T-helper 17 cell (primary cell): ENCODE data around the gene TOPBP1. TPM values are rescaled to one million over a fixed set of nuclear protein-coding genes. Genes with fewer than 3 reads are reported as not detected.

ENCODE experiments used
- ATAC-seq: fragments of 150-1000 bp; cut with Tn5 transposase; 2 replicates; pipeline ENCODE4 v1.10.0; 2021; ENCODE audit warnings: mild to moderate bottlenecking, moderate library complexity
- DNase-seq, 3 donors: peaks; one replicate each; pipeline versions ENCODE4 v3.0.0 to v3.0.0-alpha.2; 2020 to 2021
- H3K9me3 ChIP-seq: one replicate; pipeline ENCODE4 v1.7.0; 2013; ENCODE audit warnings: low read length, mild to moderate bottlenecking; ENCODE audit not compliant: control insufficient read depth, poor library complexity, severe bottlenecking
- H3K27ac Mint-ChIP-seq: one replicate; pipeline ENCODE4 v1.8.0; 2022; ENCODE audit warnings: mild to moderate bottlenecking, moderate library complexity, mixed read lengths
- H3K27me3 Mint-ChIP-seq: one replicate; pipeline ENCODE4 v1.8.0; 2022; ENCODE audit warnings: mixed read lengths
- H3K36me3 Mint-ChIP-seq: one replicate; pipeline ENCODE4 v1.8.0; 2022; ENCODE audit warnings: low read depth, mixed read lengths
- H3K4me1 Mint-ChIP-seq: one replicate; pipeline ENCODE4 v1.8.0; 2022; ENCODE audit warnings: mild to moderate bottlenecking, mixed read lengths
- H3K4me3 Mint-ChIP-seq: one replicate; pipeline ENCODE4 v1.8.0; 2022; ENCODE audit warnings: mild to moderate bottlenecking, moderate library complexity, mixed read lengths
- total RNA-seq, 4 donors: library from RNA in 2 of 4; stranded (reverse) in 2 of 4; gene quantifications; one replicate each; pipeline ENCODE4 v1.2.3 and lab custom pipeline; 2022 to 2026

The TOPBP1 gene
- total RNA-seq: 10 to 100 TPM; 33.5 to 46.3 TPM
- 92.4 to 135 reads per million in 2 donors for total RNA-seq (lab: John Stamatoyannopoulos, UW)

GRCh38 chr3:133661454-133662277, at the start of gene TOPBP1:
Gene TOPBP1, minus strand, starts transcription at chr3:133661941. Its CDS starts 814 bp downstream, at chr3:133661127.
- ATAC-seq (peak; percentile 89), DNase-seq (peak; percentile 75 to 78 (median 76))
- H3K9me3 ChIP-seq: no peaks in the 10 kb centered on the region
- peaks cover 6% of the 10 kb centered on the region for H3K36me3 Mint-ChIP-seq
- H3K4me1 Mint-ChIP-seq: peaks cover 38% of the 10 kb centered on the region
- H3K27me3 Mint-ChIP-seq: no peaks in the 10 kb centered on the region
- peak within 1 kb of the TSS; percentile 97 for H3K27ac Mint-ChIP-seq
- peak within 1 kb of the TSS; percentile 99 for H3K4me3 Mint-ChIP-seq

- ATAC-seq: no peak
- no peaks in the 10 kb centered on the region for H3K9me3 ChIP-seq
- no peak overlapping the region for H3K4me3 Mint-ChIP-seq
- H3K4me1 Mint-ChIP-seq: no peaks in the 10 kb centered on the region
- no peaks in the 10 kb centered on the region for H3K36me3 Mint-ChIP-seq
- H3K27me3 Mint-ChIP-seq: peaks cover 41% of the 10 kb centered on the region
- no peak for DNase-seq
- H3K27ac Mint-ChIP-seq: no peak overlapping the region
Measured at GRCh38 chr3:133711013-133711412, 49.3 kb upstream of the TOPBP1 start.

- Mint-ChIP-seq H3K27me3 (peaks cover 54% of the 10 kb centered on the region), H3K4me1 (no peaks in the 10 kb centered on the region)
- no peak for ATAC-seq
Measured at GRCh38 chr3:133709139-133709750, 47.5 kb upstream of the TOPBP1 start.

GRCh38 chr3:133706033-133706432, 44.3 kb upstream of the TOPBP1 start:
- peaks cover 3% of the 10 kb centered on the region for H3K36me3 Mint-ChIP-seq
- no peak for ATAC-seq
- H3K27me3 Mint-ChIP-seq: peaks cover 53% of the 10 kb centered on the region
- DNase-seq: no peak
- H3K4me1 Mint-ChIP-seq: no peaks in the 10 kb centered on the region
- H3K27ac Mint-ChIP-seq: no peak overlapping the region
- H3K4me3 Mint-ChIP-seq: no peak overlapping the region
- no peaks in the 10 kb centered on the region for H3K9me3 ChIP-seq

More at GRCh38 chr3:133709139-133709750, 47.5 kb upstream of the TOPBP1 start:
- Mint-ChIP-seq H3K27ac (peak overlapping the region; percentile 11), H3K4me3 (no peak overlapping the region), H3K36me3 (peaks cover 3% of the 10 kb centered on the region)
- DNase-seq: no peak
- H3K9me3 ChIP-seq: no peaks in the 10 kb centered on the region

GRCh38 chr3:133703915-133704314, 42.2 kb upstream of the TOPBP1 start:
- no peaks in the 10 kb centered on the region for H3K4me1 Mint-ChIP-seq
- peaks cover 3% of the 10 kb centered on the region for H3K36me3 Mint-ChIP-seq
- no peak overlapping the region for H3K4me3 Mint-ChIP-seq
- H3K9me3 ChIP-seq: no peaks in the 10 kb centered on the region
- H3K27ac Mint-ChIP-seq: no peak overlapping the region
- ATAC-seq: no peak
- peaks cover 34% of the 10 kb centered on the region for H3K27me3 Mint-ChIP-seq
- no peak for DNase-seq

GRCh38 chr3:133701435-133702358, 40.0 kb upstream of the TOPBP1 start:
- Mint-ChIP-seq H3K4me1 (no peaks in the 10 kb centered on the region), H3K27ac (no peak overlapping the region), H3K4me3 (no peak overlapping the region), H3K27me3 (peaks cover 24% of the 10 kb centered on the region), H3K36me3 (peaks cover 3% of the 10 kb centered on the region)
- no peaks in the 10 kb centered on the region for H3K9me3 ChIP-seq
- ATAC-seq: no peak
- DNase-seq: no peak

- no peaks in the 10 kb centered on the region for H3K9me3 ChIP-seq
- Mint-ChIP-seq H3K27me3 (peaks cover 13% of the 10 kb centered on the region), H3K4me1 (no peaks in the 10 kb centered on the region), H3K36me3 (peaks cover under 1% of the 10 kb centered on the region), H3K4me3 (no peak overlapping the region), H3K27ac (no peak overlapping the region)
- ATAC-seq (no peak), DNase-seq (no peak)
Measured at GRCh38 chr3:133700351-133700750, 38.6 kb upstream of the TOPBP1 start.

- DNase-seq: no peak
- H3K36me3 Mint-ChIP-seq: no peaks in the 10 kb centered on the region
- no peak overlapping the region for H3K4me3 Mint-ChIP-seq
Measured at GRCh38 chr3:133699903-133700302, 38.2 kb upstream of the TOPBP1 start.

GRCh38 chr3:133699467-133699866, 37.7 kb upstream of the TOPBP1 start:
- peaks cover 9% of the 10 kb centered on the region for H3K27me3 Mint-ChIP-seq
- no peaks in the 10 kb centered on the region for H3K36me3 Mint-ChIP-seq
- H3K4me1 Mint-ChIP-seq: no peaks in the 10 kb centered on the region
- H3K27ac Mint-ChIP-seq: no peak overlapping the region
- DNase-seq (no peak), ATAC-seq (no peak)
- H3K4me3 Mint-ChIP-seq: no peak overlapping the region
- H3K9me3 ChIP-seq: no peaks in the 10 kb centered on the region

More at GRCh38 chr3:133699903-133700302, 38.2 kb upstream of the TOPBP1 start:
- Mint-ChIP-seq H3K27ac (no peak overlapping the region), H3K4me1 (no peaks in the 10 kb centered on the region), H3K27me3 (peaks cover 12% of the 10 kb centered on the region)
- no peak for ATAC-seq
- H3K9me3 ChIP-seq: no peaks in the 10 kb centered on the region

GRCh38 chr3:133697960-133698359, 36.2 kb upstream of the TOPBP1 start:
- Mint-ChIP-seq H3K4me3 (no peak overlapping the region), H3K4me1 (no peaks in the 10 kb centered on the region), H3K27ac (no peak overlapping the region), H3K27me3 (no peaks in the 10 kb centered on the region), H3K36me3 (no peaks in the 10 kb centered on the region)
- no peaks in the 10 kb centered on the region for H3K9me3 ChIP-seq
- ATAC-seq: no peak
- DNase-seq: no peak

GRCh38 chr3:133695560-133696171, 33.9 kb upstream of the TOPBP1 start:
- Mint-ChIP-seq H3K27ac (no peak overlapping the region), H3K27me3 (no peaks in the 10 kb centered on the region), H3K36me3 (no peaks in the 10 kb centered on the region), H3K4me1 (no peaks in the 10 kb centered on the region), H3K4me3 (no peak overlapping the region)
- H3K9me3 ChIP-seq: no peaks in the 10 kb centered on the region
- DNase-seq (no peak), ATAC-seq (no peak)

GRCh38 chr3:133694288-133695268, 32.8 kb upstream of the TOPBP1 start:
- ATAC-seq (no peak), DNase-seq (no peak)
- Mint-ChIP-seq H3K4me3 (no peak overlapping the region), H3K27me3 (no peaks in the 10 kb centered on the region), H3K36me3 (no peaks in the 10 kb centered on the region), H3K4me1 (no peaks in the 10 kb centered on the region), H3K27ac (no peak overlapping the region)
- no peaks in the 10 kb centered on the region for H3K9me3 ChIP-seq
